ENCODE measurements around the gene MED14. TPM values are rescaled to one million over a fixed set of nuclear protein-coding genes. Genes with fewer than 3 reads are reported as not detected.
A peak's percentile ranks its signal among the peaks of the same experiment; 100 is the strongest.

MED14 gene
- total RNA-seq, 1 donor from 2014 or later: 40.5 TPM

DNA sequence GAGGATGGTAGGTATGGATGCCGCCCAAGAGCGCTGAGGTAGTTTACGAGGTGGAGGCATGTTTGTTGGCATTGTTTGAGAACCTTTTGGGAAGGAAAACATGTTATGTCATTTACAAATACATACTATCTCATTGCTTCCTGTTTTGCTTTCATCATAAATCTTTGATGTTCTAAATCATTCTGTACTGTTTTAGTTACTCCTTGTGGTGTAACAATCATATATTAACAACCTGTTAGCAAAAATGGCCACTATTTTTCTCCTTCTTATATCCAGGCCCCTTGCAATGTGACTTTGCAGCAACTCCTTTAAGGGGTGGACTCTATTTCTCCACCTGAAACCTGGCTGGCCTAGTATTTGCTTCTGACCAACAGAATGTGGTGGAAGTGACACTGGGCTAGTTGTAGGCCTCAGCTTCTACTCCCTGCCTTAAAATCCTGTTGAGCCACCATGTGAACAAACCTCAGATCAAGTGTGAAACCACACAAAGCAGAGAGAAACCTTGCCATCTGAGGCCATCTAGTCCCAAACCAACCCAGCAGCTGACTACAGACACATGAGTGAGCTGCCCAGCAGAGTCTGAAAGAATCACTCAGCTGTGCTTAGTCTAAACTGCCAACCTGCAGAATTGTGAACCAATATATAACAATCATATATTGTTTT, 72.1 kb downstream of the MED14 start:
- DNase-seq (ENCODE audit: low spot score): no peak

DNA sequence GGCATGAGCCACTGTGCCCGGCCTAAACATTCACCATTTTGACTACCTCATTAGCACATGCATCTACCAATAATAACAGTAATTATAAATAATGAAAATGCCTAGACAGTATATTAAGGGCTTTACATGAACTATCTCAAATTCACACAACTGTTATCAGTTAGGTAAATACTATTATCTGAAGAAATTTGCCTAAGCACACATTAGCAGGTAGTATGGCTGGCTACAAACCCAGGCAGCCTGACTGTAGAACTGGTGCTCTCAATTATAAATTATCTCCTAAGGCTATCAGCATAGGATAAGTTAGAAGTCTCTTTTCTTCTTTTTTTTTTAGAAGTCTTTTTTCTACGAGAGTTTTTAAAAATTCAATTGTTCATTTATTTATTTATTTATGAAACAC, 73.9 kb downstream of the MED14 start:
- DNase-seq (ENCODE audit: low spot score): no peak

DNA sequence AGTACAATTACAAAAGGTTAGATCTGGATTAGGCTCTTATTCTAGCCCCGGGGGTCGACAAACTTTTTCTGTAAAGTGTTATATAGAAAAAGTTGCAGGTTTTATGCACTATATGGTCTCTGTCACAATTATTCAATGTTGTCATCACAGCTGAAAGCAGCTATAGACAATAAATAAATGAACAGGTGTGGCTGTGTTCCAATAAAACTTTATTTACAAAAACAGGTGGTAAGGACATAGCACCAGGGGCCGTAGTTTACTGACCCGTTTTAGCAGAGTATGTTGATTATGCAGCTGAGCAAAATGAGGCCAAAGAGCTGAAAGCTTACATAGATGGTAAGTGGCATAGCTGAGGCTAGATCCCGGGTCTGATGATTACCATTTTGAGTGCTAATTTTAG, 75.0 kb downstream of the MED14 start:
- DNase-seq (ENCODE audit: low spot score): no peak

DNA sequence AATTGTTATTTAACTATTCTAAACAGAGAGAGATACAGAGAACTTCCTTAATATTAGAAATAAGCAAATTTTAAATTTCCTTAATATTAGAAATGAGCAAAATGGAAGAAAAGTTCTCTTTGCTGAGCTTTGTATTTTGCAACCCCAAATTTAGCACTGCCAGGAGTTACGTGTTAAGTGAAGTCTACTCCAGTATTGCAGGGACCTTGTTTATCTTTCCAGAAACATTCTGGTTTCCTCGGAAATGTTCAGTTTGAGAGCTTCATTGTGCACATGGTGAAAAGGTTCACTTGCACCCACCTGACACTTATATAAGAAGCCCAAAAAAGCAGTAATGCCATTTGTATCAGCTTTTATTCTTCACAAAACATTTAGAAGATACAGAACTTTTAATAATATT, 81.8 kb downstream of the MED14 start:
- DNase-seq (ENCODE audit: low spot score): no peak

DNA sequence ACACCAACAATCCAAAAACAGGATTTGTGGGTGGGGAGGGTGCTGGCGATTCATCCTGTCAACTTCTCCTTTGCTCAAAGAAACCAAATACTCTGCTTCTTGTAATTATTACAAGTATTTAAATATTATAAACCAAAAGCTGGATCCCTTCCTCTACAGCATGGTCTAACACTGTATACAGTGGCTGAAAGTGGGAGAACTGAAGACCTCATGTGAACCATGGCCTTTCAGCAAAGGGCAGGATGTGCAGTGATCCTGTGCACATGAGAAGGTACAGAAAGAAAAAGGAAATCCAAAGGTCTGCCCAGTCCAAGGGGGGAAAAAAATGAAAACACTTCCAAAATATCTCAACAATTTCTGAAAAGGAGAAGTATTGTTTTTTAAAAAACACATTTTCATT, 82.7 kb downstream of the MED14 start:
- DNase-seq (ENCODE audit: low spot score): no peak

DNA sequence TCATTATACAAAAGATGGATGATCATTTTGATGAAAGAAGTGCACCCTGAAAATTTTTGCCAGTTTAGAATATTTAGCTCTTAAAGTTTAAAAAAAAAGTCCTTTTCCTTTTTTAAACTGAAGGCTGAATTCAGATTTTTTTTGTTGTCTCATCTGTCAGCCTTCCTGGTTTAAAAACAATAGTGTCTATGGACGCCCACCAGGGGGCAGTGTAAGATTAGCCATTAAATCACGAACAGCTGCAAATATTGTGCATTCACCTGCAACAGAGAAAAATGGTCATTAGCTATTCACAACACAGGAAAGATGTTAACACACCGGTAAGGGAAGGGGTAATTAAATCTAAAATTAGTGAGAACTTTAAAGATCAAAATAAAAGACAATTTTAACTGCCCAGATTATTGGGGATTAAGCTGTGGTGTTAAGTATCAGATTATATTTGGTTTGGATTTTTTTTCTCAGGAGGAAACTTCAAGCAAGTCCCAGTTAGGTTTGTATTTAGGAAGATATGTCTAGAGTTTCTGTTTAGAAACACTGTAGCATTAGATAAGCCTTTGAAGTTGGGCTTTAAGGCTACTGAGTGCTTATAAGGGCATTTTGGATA, 83.6 kb downstream of the MED14 start:
- DNase-seq (ENCODE audit: low spot score): peak; percentile 75

DNA sequence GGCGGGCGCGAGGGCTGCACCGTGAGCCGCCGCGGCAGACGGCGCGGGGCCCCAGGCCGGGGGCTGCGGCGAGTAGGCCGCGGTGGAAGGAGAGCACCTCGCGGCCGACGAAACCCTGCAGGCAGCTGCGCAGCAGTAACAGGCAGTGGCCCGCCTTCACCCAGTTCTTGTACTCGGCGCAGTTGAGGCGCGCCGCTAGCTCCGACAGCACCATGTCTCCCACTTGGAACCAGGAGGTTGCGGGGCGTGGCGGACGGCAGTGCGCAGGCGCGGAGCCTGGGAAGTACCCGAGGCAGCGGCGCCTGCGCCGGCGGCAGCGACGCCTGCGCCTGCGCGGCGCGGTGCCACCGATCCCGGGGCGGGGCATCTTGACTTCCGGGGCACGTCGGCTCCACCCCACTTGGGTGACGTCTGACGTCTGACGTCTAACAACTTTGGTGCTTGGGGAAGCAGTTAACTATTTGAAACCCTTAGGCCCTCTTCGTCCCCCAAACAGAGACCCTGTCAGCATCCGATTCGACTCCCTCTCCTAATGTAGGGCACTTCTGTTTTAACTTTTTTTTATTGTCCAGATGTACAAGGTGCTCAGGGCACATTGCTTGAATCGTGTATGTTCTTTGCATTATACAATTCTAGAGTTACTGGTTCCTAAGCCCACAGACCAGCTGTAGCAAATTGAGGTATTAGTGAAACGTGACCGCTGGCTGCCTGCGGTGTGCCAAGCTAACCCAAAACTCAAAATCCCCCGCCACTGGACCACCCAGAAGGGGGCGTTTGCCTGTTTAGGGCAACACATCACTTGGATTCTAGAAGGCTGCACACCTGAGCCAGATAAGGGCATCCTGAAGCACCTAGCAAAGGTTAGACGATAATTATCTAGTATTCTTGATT, 87.8 kb downstream of the MED14 start, which contains the start of gene CXorf38:
TSS of gene CXorf38 (minus strand) at position 255 of the 891 bp plus-strand sequence. CDS start at position 214, 41 bp downstream.
- peak; percentile 95 for DNase-seq (ENCODE audit: low spot score)

DNA sequence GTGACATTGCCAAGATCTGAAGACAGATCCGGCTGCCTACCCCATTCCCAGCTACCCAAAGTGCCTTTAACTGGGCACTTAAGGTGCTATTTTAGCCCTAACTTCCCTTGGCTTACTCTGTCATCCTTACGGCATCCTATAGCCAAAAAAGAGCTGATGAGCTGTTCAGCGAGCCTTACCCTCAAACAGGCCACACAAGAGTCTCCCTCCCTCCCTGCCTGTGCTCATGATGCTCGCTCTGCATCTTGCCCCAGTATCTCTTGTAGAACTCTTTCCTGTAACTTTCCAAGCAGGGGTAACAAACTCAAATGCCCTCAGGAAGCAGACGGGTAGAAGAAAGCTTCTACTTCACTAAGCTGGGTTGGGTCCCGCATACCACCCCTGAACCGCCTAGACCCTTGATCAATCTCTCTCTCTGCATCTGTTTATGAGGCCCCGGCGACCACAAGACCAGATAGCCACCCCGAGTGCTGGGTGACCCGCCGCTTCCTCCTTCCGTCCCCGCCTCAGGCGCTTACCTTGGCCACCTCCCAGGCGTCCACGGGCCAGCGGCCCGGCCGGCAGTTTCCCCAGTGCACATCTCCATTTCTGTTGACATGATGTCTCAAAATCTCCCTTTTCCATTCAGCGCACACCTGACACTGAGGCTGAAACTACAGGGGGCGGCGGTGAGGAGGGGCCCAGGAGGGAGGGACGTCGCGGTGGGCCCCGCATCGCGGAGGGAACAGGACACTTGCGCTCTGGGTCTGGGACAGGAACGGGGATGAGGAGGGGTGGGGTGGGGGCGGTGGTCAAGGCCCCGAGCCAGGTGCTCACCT, 88.6 kb downstream of the MED14 start:
- peak; percentile 28 for DNase-seq (ENCODE audit: low spot score)

DNA sequence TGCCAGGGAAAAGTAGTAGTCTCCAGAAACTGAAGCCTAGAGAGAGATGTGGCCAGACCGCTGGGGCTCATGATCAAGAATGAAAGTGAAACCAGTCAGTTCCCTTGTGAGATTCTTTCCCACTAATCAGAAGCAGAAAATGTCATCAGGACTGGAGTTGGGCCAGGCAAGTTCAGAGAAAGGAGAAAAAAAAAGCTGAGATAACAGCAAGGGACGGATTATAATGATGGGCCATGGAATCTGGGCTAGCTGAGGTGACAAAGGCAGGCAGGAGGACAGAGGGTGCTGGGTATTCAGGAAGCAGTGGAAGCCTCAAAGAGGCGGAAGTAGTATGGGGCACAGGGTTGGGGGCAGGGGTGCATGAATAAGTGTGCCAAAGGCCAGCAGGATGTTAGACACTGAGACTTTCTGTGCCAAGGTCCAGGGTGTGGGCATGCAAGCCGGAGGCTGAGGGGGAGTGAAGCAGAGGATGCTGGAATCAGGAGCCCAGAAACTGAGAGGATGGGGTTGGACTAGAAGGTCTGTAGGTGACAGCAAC, 90.5 kb downstream of the MED14 start:
- DNase-seq (ENCODE audit: low spot score): peak; percentile 46

DNA sequence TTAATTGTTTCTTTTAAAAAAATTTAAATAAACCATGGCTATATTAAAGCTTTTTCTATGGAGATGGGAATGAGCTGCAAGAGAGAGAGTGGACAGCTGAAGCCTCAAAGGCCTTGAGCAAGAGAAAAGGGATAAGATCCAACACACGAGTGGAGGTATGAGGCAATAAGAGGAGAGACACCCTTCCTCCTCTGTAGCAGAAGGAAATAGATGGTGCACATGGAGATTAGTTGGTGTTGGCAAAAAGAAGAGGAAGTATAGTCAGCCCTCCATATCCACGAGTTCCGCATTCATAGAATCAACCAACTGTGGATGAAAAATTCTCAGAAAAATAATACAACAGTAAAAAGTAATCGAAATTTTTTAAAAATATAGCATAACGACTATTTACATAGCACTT, 91.2 kb downstream of the MED14 start:
- no peak for DNase-seq (ENCODE audit: low spot score)

DNA sequence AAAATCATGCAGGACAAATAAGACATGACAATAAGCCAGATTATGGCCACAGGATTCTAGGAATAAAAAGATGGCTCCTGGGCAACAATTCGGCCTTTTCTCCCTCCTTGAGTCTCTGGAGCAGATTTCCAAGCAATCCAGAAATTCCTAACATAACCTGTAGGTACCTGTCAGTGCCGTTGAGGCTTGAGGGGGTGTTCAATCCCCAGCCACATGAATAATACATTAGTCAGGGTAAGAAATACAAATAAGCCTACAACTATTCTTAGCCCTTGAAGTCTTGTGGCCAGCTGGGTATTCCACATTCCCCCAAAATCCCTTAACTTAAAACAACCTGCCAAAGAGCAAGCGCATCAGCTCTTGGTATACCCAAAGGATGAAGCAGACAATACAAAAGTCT, 97.7 kb downstream of the MED14 start:
- DNase-seq (ENCODE audit: low spot score): no peak

DNA sequence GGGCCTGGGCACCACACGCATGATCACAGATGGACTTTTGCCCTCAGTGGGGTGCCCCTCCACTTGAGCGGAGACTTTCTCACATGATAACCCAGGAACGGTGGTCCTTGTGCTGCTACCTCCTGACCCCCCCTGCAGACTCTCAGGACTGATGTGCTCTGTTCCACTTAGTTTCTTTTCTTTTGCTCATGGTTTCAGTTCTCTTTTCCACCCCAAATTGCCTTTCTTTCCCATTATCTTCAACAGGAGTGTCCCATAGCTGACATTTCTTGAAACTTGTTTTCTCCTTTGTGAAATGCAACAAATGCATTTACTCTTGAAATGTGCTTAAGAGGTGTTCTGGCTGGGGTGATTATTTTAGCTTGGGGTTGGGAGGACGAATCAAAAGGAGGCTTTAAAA, 103.1 kb downstream of the MED14 start:
- DNase-seq (ENCODE audit: low spot score): no peak

DNA sequence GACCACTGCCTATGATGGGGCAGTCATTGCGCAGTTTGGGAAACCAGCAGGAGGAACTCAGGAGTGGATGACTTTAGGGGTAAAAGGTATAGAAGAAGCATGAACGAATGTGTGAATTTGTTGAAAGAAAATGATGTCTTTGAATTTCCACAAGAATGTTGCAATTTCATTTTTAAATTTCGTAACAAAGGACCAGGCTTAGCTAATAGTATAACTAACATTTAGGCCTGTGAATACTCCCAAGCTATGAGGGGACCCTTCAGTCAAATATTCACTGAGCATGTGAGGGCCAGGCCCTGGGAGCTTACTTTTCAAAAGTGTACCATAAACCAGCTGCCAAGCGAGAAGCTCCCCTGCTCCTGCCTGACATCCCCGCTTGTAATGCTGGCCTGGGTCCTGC, 106.8 kb downstream of the MED14 start:
- DNase-seq (ENCODE audit: low spot score): no peak

DNA sequence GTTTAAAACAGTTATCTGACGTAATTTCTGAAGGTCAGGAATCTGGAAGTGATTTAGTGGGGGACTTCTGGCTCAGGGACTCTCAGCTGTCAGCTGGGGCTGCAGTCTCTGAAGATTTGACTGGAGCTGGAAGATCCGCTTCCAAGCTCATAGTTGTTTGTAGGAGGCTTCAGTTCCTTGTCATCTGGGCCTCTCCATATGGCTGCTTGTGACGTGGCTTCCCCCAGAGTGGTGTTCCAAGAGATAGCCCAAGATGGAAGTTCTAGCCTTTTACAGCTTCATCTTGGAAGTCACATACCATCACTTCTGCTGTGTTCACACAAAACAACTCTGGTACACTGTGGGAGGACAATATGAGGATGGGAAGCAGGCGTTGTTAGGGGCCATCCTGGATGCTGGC, 110.0 kb downstream of the MED14 start:
- no peak for DNase-seq (ENCODE audit: low spot score)

DNA sequence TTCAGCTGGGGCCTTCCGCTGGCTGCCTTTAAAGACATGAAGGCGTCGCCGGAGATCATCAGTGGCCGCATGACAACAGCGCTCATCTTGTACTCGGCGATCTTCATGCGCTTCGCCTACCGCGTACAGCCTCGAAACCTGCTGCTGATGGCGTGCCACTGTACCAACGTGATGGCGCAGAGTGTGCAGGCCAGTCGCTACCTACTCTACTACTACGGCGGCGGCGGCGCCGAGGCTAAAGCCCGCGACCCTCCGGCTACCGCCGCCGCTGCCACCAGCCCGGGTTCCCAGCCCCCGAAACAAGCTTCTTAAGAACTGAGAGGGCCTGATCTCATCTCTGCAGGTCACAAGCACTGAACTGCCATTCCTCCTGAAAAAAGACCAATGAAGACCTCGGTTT, 111.7 kb downstream of the MED14 start:
- DNase-seq (ENCODE audit: low spot score): no peak

DNA sequence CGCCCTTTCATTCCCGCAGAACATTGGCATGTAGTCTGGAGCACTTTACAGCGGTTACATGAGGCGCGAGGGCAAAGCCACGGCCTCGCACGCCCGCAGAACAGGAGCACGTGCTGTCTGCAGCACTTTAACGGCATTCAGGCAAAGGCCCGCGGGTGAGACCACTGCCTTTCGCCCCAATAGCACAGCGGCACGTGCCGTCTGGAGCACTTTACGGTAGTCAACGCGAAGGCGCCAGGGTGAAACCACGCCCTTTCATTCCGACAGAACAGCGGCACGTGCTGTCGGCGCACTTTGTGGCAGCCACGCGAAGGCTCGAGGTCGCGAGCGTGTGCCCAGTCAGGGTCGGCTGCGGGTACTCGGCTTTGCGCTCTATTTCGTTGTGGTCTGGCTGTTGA, 112.2 kb downstream of the MED14 start, which contains the start of gene MPC1L:
TSS of gene MPC1L (plus strand) at position 290 of the 398 bp plus-strand sequence. CDS start 138 bp downstream, outside the sequence.
- no peak for DNase-seq (ENCODE audit: low spot score)

DNA sequence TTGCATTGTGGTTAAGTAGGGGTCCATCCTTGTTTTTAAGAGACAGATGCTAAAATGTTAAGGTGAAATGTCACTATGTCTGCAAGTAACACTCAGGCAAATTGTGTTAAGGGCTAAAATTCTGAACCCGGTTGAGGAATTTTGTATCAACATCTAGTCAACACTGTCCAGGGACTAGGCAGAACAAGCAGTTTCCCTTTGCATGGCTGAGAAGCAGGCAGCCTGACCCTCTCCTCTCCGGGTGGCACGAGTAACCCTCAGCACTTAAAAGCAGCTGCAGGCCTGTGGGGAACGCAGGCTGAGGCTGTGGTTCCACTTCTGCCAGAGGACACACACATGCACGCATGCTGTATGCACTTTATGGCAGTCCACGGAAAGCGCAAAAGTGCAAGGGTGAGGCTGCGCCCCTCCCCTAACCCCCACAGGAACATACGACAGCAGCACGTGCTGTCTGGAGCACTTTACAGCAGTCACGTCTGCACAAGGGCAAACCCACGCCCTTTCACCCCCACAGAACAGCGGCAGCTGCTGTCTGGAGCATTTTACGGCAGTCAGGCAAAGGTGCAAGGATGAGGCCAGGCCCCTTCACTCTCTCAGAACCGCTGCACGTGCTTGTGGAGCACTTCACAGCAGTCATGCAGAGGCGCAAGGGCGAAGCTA, 112.7 kb downstream of the MED14 start:
- DNase-seq (ENCODE audit: low spot score): no peak

DNA sequence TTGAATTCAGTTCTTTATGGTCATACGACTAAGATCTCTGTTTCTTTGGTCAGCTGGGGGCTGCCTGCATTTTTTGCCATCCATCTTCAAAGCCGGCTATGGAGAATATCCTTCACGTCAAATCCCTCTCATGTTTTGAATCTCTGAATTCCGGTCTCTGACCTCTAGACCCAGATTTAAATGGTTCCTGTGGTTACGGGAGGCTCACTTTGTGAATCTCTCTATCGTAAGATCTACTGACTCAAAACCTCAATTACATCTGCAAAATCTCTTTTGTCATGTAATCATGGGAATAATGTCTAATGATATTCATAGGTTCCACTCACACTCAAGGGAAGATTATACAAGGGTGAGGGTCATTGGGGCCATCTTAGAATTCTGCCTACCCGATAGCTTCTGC, 117.8 kb downstream of the MED14 start:
- DNase-seq (ENCODE audit: low spot score): no peak

DNA sequence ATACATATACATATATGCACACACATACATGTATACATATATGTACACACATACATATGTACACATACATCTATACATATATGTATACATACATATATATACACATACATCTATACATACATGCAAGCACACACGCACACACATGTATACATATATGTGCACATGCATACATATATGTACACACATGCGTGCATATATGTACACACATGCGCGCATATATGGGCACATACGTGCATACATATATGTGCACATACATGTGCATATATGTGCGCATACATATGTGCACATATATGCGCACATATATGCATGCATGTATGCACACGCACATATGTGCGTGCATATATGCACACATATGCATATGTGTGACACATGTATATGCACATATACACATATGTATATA, 119.4 kb downstream of the MED14 start:
- DNase-seq (ENCODE audit: low spot score): no peak

DNA sequence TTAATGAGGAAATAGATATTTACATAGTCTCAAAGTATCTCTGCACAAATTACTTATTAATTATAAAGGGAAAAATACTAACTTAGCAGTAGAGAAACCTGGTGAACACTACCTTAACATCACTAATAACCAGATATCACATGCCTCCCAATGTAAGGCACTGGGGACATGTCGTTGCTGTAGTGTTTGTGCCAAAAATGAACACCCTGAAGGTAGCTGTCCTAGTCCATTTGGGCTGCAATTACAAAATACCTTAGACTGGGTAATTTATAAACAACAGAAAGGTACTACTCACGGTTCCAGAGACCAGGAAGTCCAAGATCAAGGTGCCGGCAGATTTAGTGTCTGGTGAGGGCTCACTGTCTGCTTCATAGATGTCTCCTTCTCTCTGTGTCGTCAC, 122.8 kb downstream of the MED14 start:
- no peak for DNase-seq (ENCODE audit: low spot score)

DNA sequence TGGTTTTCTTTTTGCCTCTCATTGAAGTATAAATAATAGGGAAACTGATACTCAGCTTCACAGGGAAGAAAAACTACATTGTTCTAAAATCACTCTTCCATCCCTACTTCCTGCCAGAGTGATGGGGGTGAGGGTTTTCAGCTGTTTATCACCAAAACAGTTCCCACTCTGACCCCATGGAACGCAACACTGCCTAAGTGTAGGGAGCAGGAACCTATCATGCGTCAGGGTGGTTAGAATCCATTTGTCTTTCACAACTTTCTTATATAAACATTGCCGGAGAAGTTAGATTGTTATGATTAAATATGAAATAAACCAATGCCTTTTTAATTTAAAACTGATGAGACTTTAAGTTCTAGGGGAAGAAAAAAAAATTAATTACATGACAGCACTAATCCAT, 128.0 kb downstream of the MED14 start:
- no peak for DNase-seq (ENCODE audit: low spot score)

Measured in mucosa of gallbladder (tissue), 1 donor.